HUDEP-2 (cell line): Measurements from ENCODE around the gene NFKB1.
"Not testable (repeated sequence)": the region's sequence is repeated elsewhere in the genome, so short reads cannot be mapped to it uniquely, and the experiment has no call there.

Experiments
- DNase-seq, 76 experiments: peaks; one replicate each; lab custom pipeline; 2025; ENCODE audit not compliant: unreplicated experiment in 76 of 76; lab: John Stamatoyannopoulos, UW

The NFKB1 gene

DNA sequence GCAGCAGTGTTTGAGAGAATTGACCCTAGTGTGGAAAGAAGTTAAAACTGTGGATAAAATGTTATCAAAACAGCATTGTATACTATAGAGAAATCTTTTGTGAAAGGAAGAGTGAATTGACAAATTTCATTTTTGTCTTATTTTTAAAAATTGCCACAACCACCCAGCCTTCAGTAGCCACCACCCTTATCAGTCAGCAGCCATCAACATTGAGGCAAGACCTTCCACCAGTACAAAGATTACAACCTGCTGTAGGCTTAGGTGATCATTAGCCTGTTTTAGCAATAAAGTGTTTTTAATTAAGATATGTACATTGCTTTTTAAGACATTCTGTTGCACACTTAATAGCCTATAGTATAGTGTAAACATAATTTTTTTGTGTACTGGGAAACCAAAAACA is 91.1 kb downstream of the NFKB1 start:
- DNase-seq = no peak

DNA sequence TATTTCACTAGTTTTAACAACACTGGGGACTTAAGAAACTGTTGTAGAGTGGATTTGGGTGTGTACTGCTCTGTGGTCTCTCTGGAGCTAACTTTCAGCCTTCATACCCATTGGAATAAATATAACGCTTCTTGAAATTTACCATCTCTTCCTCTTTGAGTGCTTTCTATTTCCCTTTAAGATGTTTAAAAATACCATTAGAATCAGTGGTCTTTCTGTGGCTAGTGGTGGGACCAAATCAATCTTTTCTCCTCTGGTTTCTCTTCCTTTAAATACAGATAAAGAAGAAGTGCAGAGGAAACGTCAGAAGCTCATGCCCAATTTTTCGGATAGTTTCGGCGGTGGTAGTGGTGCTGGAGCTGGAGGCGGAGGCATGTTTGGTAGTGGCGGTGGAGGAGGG is 92.0 kb downstream of the NFKB1 start:
- DNase-seq = no peak

DNA sequence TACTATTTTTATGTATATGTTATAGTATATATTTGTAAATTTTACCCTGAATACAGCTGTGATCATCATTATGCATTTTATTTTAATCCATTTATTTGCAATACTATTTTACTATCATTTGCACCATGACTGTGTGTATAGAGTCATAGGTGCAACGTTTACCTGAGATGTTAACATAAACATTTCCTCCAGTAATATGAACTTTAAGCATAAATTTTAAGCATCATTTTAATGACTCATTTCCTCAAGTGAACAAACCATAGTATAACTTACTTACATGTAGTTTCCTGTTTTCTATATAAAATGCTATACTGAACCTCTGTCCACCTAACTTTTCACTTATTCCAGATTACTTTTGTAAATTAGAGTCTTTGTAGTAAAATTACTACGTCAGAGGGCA is 92.8 kb downstream of the NFKB1 start:
- no peak for DNase-seq

DNA sequence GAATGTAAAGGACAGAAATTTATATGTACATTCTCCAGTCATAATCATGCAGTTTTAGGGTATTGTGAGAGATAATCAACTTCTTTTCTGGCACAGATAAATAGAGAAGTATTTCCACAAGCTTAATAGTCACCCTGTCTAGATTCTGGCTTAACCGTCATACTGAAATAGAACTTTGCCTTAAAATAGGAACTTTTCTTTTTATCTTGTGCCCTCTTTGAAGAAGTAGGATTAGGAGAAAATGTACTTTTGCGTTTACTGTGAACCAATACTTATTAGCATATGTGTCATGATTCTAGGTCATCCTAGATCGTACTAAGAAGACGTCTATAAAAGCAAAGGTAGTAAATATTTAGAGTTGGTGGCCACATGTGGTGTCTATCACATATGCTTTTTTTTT is 95.4 kb downstream of the NFKB1 start:
- no peak for DNase-seq

DNA sequence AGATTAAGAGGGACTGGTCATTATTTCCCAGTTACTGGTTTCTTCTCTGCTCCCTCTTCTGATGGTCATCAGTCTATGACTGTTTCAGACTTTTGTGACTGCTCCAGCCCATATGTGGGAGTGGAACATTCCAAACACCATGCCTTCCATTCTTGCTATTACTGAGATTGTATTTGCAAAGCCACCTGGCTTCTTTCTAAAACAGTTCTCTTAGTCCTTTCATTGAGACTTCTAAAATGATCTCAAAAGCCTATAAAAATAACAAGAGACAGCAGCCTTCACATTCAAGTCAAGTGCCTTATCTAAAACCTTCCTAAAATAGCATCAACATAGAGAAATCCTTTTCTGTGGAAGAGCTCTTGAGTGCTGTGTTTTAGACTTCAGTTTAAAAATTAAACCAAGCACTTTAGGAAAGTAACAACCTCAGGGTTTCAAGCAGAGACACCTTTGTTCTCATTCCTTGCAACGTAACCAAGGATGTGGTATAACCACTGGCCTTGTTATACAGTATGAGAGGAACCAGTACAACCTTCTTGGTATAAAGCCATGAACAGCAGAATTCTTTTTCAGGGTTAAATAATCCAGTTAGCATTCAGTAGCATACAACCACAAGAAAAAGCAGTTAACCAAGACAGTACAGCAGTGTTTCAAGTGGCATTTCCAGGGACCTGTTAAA is 97.1 kb downstream of the NFKB1 start:
- DNase-seq = no peak

DNA sequence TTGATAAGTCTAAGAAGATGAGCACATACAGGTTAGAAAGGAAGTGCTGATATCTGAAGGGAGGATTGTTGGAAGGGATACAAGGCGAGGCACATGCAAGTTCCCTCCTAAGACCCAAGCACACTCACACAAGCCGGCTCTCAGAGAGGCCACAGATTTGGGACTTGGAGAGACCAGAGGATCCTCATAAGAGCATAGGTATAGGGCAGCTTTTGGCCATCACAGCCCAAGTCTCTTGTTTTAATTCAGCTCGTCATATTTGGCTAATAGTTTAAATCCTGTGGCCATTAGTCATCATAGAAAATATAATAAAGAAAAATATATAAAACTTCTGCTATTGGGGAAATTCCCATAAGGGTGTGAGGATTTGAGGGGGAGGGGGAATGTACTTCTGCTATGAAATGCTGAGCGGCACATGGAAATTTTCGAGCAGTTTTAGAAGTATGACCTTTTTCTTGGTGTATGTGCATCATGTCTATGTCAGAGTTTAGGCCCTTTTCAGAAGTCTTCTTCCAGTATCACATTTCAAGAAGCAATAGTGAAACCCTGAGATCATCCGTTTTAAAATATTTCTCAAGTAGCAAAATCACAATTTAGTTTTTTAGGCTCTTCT is 97.7 kb downstream of the NFKB1 start:
- no peak for DNase-seq

DNA sequence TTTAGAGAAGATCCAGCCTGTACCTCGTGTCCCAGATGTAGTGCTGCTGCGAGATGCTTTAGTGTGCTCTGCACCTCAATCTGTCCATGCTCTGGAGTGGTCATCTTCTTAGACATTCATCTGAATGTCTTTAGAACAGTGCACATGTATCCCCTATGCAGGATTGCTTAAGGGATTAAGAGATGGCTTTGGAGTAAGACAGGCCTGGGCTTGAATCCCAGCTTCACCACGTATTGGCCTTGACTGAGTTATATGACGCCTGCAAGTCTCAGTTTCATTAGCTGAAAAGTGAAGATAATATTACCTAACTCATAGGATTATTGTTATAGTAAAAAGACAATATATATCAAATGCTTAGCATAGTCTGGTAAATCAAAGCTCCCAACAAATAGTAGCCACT is 98.3 kb downstream of the NFKB1 start:
- no peak for DNase-seq

DNA sequence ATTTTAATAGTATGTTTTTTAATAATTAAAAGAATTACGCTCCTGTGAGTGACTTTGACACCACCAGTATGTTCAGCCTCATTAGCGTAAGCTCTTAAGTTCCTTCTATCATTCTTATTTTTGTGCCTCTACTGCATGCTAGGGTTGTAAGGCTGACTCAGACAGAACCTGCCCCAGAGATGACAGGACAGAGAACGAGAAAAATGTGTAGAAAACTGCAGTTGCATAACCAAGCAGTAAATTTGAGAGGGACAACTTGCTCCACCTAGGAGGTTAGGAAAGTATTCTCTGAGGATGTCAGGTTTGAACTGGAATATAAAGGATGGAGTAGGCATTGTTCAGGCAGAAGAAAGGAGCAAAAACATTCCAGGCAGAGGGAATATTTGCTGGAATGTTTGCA is 98.7 kb downstream of the NFKB1 start:
- no peak for DNase-seq

DNA sequence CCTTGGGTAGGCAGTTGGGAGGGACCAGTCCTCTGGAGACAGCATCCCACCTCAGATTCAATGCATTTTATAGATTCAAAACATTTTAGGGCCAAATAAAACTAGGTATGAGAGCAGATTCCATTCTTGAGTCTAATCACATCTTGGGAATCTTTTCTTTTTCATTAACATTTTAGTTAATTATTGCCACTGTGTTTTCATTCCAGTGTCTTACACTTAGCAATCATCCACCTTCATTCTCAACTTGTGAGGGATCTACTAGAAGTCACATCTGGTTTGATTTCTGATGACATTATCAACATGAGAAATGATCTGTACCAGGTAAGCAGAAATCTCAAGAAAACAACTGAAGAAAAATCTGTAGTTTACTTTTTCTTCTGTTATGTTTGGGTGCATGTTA is 99.5 kb downstream of the NFKB1 start:
- DNase-seq = no peak

DNA sequence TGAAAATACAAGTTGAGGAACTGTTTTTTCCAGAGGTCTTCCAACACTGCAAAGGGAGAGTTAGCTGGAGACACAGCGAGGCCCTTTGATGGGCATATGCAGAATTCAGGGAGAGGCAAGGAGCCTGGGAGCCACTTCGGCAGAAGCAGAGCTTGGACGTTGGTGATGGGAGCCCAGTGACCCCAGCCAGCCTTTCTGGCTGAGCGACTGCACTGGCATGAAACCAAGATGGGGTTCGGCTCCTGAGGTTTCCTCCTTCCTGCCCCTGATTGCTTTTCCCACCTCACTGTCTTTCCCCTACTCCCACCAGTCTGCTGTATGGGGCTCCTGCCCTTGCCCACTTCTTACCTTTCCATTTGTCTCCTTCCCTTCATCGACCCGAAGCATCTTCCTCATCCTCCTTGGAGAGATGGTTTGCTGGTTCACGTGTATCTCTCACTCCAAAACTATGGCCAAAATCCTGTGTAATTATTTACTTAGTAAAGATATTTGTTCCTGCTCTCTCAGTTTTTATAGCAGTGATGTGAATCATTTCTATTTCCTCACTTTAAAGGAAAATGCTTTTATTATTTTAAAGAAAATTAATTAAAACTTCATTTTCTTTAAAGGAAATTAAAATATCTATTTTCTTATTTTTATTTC is 100.5 kb downstream of the NFKB1 start:
- DNase-seq = no peak

DNA sequence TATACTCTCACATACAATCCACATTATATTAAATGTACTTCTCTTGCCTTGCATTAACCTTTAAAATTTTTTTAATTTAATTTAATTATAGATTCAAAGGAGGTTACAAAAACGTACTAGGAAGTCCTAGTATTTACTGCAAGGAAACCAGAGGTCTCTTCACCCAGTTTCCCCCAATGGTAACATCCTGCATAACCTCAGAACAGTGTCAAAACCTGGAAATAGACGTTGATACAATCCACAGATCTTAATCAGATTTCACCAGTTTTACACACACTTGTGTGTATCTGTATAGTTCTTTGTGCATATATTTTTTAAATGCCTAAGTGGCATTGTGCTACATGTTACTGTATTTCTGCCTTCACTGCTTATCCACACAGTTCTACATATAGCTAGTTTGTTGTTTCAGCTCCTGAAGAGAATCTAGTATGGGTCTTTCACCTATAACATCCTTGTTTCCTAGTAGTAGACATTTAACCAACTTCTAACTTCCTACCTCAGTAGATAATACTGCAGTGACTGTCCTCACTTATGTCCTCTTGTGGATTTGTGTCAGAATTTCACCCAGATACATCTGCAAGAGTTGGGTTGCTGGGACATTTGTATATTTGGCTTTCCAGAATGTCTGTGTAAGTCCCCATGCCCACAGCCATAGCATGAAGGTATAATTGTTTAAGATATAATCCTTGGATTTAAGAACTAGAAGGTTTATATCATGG is 103.2 kb downstream of the NFKB1 start:
- DNase-seq = no peak

DNA sequence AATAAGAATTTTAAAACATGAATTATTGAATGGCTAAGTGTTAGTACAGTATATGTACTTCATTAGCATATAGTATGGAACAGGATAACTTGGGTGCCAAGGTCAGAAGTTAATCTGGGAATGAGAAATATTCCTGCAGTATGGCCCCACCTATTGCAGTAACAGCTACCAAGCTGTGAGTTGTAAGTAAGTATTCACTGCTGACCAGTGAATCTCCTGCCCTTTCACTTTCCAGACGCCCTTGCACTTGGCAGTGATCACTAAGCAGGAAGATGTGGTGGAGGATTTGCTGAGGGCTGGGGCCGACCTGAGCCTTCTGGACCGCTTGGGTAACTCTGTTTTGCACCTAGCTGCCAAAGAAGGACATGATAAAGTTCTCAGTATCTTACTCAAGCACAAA is 105.1 kb downstream of the NFKB1 start:
- DNase-seq = no peak

DNA sequence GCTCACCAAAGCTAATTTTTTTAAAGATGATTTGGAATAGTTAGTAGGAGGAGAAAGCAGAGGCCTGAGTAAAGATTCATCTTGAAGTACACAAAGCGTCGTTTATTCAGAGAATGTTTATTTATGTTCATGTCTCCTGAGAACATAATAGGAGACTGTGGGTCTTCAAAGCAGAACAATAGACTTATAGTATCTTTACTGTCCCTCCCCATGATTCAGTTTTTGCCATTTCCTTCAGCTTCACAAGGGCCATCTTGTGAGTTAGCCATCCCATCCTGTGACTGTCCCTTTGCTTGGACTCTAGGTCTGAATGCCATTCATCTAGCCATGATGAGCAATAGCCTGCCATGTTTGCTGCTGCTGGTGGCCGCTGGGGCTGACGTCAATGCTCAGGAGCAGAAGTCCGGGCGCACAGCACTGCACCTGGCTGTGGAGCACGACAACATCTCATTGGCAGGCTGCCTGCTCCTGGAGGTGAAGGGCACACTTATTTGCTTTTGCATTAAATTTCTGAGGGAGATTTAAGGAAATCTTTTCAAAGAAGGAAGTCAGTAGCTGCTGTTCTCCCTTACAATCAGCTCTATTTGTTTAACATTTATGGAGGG is 105.8 kb downstream of the NFKB1 start:
- no peak for DNase-seq

DNA sequence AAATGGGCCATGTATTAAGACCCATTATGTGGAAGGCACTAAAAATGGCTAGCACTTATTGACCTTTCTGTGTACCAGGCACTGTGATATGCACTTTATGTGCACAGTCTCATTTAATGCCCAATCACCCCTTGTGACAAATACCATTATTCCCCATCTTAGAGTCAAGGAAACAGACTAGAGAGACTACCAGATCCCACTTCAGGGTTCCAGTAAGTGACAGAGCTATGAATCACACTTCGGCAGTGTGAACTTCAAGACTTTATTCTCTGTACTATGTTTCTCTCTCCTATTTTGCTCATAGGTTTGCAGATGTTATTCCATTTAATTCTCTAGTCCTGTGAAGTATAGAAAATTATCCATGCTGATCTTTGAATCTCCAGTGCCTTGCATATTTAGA is 107.0 kb downstream of the NFKB1 start:
- no peak for DNase-seq

DNA sequence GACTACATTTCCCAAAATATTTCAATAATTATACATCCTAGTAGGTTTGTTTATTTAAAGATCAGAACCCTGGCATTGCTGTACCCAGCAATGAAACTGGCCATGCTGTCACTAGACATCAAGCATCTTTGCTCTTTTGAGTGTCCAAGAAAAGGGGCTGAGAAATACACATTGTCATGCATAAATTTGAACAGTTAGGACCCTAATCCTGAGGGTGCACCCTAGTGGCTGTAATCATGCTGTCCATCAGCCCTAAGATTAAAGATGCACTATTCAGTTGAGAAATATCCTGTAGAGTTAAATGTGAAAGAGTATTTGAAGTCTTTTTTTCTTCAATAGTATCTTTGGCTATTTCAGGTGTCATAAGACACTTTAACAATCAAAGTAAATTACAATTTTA is 108.8 kb downstream of the NFKB1 start:
- no peak for DNase-seq

DNA sequence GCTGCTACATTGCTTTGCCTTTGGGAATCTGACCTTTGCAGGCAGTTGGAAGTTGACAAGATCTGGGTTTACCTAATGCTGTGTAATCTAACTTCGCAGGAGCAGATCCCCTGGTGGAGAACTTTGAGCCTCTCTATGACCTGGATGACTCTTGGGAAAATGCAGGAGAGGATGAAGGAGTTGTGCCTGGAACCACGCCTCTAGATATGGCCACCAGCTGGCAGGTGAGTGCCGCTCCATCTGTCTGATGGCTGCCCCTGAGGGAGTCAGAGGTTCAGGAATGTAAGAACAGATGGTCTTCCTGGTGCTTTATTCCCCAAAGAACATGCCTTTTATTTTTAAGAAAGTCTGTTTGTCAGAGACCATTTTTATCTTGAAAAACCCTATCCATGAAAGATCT is 109.3 kb downstream of the NFKB1 start:
- no peak for DNase-seq

DNA sequence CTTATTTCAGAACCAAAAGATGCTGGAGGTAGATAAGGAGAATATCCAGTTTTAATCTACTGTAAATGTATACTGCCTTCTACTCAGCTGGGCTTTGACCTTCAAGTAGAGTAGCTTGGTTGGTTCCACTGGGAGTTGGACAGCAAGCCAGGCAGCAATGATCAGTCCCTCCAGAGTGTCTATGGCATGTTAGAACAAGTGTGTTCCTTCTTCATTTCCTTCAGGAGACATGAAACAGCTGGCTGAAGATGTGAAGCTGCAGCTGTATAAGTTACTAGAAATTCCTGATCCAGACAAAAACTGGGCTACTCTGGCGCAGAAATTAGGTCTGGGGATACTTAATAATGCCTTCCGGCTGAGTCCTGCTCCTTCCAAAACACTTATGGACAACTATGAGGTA is 111.1 kb downstream of the NFKB1 start:
- no peak for DNase-seq

DNA sequence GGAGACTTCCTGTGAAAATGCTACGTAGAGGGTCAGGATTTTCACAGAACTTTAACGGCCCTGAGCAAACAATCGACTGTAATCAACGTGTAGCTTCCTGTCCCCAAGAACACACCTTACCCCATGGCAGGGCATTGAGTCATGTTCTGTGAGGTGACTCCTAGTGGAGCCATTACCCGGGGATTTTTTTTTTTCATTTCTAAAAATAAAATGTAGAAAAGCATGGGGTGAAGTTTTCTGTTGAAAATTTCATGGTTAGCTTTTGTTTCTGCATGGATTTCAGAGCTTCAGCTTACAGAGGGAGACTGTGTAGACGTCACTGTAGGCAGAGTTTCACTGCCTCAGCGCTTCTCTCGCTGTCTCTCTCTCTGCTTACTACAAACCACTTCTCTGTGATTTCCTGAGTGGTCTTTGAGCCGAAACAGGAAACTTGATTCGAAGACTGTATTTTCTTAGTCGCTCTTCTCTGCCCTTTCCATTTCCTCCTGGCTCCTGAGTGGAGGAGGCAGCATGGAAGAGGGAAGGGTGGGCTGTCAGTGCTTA is 111.7 kb downstream of the NFKB1 start:
- no peak for DNase-seq

DNA sequence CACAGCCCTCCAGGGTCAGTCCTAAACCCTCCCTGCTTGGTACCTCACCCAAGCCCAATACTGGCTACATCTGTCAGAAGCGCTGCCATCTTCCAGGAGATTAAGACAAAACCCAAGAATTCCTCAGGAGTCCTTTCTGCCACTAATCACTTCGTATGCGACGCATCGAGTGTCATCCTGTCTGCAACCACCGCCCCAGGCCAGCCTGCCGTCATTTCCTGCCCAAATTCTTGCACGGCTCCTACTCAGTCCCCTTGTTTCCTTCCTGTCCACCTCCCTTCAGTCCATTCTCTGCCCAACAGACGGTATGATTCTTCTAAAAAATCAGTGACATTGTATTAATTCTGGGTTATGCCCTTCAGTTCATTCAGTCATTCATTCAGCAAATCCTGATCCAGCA is 113.6 kb downstream of the NFKB1 start:
- no peak for DNase-seq

DNA sequence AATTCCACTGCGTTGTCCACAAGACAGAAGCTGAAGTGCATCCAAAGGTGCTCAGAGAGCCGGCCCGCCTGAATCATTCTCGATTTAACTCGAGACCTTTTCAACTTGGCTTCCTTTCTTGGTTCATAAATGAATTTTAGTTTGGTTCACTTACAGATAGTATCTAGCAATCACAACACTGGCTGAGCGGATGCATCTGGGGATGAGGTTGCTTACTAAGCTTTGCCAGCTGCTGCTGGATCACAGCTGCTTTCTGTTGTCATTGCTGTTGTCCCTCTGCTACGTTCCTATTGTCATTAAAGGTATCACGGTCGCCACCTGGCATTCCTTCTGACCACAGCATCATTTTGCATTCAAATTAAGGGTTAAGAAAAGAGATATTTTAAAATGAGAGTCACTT is 115.5 kb downstream of the NFKB1 start:
- no peak for DNase-seq

DNA sequence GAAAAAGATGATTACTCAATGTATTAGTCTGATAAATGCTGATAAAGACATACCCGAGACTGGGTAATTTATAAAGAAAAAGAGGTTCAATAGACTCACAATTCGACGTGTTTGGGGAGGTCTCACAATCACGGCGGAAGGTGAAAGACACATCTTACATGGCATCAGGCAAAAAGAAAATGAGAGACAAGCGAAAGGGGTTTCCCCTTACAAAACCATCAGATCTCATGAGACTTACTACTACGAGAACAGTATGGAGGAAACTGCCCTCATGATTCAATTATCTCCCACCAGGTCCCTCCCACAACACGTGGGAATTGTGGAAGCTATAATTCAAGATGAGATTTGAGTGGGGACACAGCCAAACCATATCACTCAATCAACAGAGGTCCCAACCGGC is 117.9 kb downstream of the NFKB1 start:
- DNase-seq = not testable (repeated sequence)
